PC-9 (cell line): ENCODE results near the gene LIN37.

ENCODE experiments used
- CTCF ChIP-seq: fragments of 200-600 bp; sonication (generic); conservative IDR thresholded peaks from 2 replicates; pipeline ENCODE4 v1.6.1; 2017; ENCODE audit warnings: mixed run types, antibody characterized with exemption, mild to moderate bottlenecking, moderate library complexity
- EZH2 ChIP-seq: fragments of 200-600 bp; sonication (generic); IDR thresholded peaks from 2 replicates; pipeline ENCODE4 v1.8.0; 2017; ENCODE audit warnings: antibody characterized with exemption, low read depth

- TF ChIP-seq CTCF, result no peak
- no peak for TF ChIP-seq EZH2
Observed at GRCh38 chr19:35723671-35724070, 24.7 kb upstream of the LIN37 start.
